IPS DF 6.9 (cell line): ENCODE measurements around the gene CLDN6.

Source experiments
- DNase-seq: peaks from one replicate; pipeline ENCODE4 v3.0.0-alpha.2; 2013; ENCODE audit warnings: low read depth, low spot score
- H3K27ac ChIP-seq: one replicate; pipeline ENCODE4 v1.5.1; 2013; ENCODE audit warnings: low read length, control low read depth
- H3K27me3 ChIP-seq: 2 replicates; pipeline ENCODE4 v1.6.1; 2013; ENCODE audit warnings: mild to moderate bottlenecking, low read length; ENCODE audit not compliant: control insufficient read depth, insufficient read depth
- H3K36me3 ChIP-seq: 2 replicates; pipeline ENCODE4 v1.6.1; 2013; ENCODE audit warnings: low read length; ENCODE audit not compliant: control insufficient read depth, insufficient read depth
- H3K4me1 ChIP-seq: 2 replicates; pipeline ENCODE4 v1.6.1; 2013; ENCODE audit warnings: low read length; ENCODE audit not compliant: control insufficient read depth, insufficient read depth
- H3K4me3 ChIP-seq: 2 replicates; pipeline ENCODE4 v1.5.1; 2013; ENCODE audit warnings: mild to moderate bottlenecking, low read length
- H3K9me3 ChIP-seq: 2 replicates; pipeline ENCODE4 v1.6.1; 2013; ENCODE audit warnings: low read length, inconsistent platforms; ENCODE audit not compliant: control insufficient read depth, insufficient read depth
- WGBS: extraction: QIAGEN DNeasy Blood & Tissue Kit; methylation state at CpG from one replicate; pipeline ENCODE4 v1.1.7; 2013; ENCODE audit warnings: mixed read lengths, missing lambda C conversion rate; ENCODE audit not compliant: insufficient read length, insufficient coverage; 5-methylcytosine and 5-hydroxymethylcytosine counted together

CLDN6 gene

DNA sequence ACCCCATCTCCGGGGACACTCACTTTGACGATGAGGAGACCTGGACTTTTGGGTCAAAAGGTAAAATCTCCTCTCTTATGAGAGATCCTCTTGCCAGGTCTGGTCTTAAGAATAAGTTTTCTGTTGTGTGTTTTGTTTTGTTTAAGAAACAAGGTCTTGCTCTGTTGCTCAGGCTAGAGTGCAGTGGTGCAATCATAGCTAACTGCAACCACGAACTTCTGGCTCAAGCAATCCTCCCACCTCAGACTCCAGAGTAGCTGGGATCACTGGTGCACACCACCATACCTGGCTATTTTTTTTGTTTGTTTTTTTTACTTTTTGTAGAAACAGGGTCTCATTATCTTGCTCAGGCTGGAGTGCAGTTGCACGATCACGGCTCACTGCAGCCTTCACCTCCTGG is 32.5 kb upstream of the CLDN6 start:
- Histone ChIP-seq H3K4me1 (no peaks in the 10 kb centered on the region), H3K4me3 (no peak overlapping the region), H3K36me3 (0 out of 2 replicates have a peak, but pooled peaks cover 3% of the 10 kb centered on the region), H3K27me3 (no peaks in the 10 kb centered on the region), H3K9me3 (no peaks in the 10 kb centered on the region), H3K27ac (no peak overlapping the region)
- no peak for DNase-seq
- no CpG with 5 or more reads among the region's 5 CpGs for WGBS

DNA sequence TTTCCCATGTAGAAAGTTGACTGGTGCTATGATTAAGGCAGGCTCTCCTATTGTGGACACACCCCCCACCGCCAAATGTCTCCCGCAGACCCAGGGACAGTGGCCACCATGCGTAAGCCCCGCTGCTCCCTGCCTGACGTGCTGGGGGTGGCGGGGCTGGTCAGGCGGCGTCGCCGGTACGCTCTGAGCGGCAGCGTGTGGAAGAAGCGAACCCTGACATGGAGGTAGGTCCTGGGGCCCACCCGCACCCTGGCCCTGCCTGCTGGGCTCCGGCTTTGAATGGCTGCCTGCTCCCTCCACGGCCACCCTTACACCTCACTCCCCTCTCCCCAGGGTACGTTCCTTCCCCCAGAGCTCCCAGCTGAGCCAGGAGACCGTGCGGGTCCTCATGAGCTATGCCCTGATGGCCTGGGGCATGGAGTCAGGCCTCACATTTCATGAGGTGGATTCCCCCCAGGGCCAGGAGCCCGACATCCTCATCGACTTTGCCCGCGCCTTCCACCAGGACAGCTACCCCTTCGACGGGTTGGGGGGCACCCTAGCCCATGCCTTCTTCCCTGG is 32.0 kb upstream of the CLDN6 start:
- Histone ChIP-seq H3K36me3 (0 out of 2 replicates have a peak, but pooled peaks cover 3% of the 10 kb centered on the region), H3K4me1 (no peaks in the 10 kb centered on the region), H3K9me3 (no peaks in the 10 kb centered on the region), H3K27me3 (no peaks in the 10 kb centered on the region), H3K27ac (no peak overlapping the region), H3K4me3 (no peak overlapping the region)
- DNase-seq, result no peak
- no CpG with 5 or more reads among the region's 26 CpGs for WGBS

DNA sequence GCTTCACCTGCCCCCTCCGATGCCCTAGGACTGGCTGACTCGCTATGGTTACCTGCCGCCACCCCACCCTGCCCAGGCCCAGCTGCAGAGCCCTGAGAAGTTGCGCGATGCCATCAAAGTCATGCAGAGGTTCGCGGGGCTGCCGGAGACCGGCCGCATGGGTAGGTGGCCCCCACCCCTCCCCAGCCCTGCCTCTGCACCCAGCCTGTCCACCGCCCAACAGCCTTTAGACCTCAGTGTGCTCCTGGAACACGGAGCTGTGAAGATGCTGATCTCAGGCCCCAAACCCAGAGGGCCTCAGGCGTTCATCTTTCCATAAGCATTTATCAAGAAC is 29.4 kb upstream of the CLDN6 start:
- Histone ChIP-seq H3K27me3 (no peaks in the 10 kb centered on the region), H3K9me3 (no peaks in the 10 kb centered on the region), H3K4me3 (peak overlapping the region; percentile 60; the same call in 1 of the 2 replicates), H3K36me3 (0 out of 2 replicates have a peak, but pooled peaks cover 3% of the 10 kb centered on the region), H3K4me1 (peaks cover 1% of the 10 kb centered on the region; the same call in 1 of the 2 replicates), H3K27ac (no peak overlapping the region)
- DNase-seq, result no peak
- no CpG with 5 or more reads among the region's 13 CpGs for WGBS

DNA sequence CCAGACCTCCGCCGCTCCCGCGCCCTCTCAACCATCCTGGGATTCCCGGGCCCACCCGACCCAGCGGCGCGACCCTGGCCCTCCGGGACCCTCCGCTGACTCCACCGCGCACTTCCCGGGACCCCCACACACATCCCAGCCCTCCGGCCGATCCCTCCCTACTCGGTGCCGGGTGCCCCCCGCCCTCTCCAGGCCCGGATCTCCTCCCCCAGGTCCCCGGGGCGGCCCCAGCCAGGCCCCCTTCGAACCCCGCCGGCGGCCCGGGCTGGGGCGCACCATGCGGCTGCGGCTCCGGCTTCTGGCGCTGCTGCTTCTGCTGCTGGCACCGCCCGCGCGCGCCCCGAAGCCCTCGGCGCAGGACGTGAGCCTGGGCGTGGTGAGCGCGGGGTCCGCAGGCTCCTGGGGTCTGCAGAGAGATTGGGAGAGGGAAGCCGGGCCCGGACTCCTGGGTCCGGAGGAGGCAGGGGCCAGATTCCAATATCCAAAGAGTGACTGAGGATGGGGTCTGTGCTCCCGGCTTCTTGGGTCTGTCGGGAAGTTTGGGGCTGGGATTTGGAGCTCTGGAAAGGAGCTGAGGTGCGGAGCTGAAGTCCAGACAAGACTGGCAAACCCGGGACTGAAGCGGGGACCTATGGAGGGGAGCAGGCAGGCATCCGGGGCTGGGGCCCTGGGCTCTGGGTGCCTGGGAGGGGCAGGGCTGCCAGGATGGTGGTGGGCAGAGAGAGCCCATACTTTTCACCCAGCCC is 28.8 kb upstream of the CLDN6 start:
- no peaks in the 10 kb centered on the region for H3K27me3 ChIP-seq
- H3K4me1 ChIP-seq, result peaks cover 1% of the 10 kb centered on the region; the same call in 1 of the 2 replicates
- DNase-seq, result no peak
- H3K36me3 ChIP-seq, result 0 out of 2 replicates have a peak, but pooled peaks cover 3% of the 10 kb centered on the region
- no peak overlapping the region for H3K27ac ChIP-seq
- no peaks in the 10 kb centered on the region for H3K9me3 ChIP-seq
- peak overlapping the region; percentile 60 for H3K4me3 ChIP-seq
- no CpG with 5 or more reads among the region's 54 CpGs for WGBS

DNA sequence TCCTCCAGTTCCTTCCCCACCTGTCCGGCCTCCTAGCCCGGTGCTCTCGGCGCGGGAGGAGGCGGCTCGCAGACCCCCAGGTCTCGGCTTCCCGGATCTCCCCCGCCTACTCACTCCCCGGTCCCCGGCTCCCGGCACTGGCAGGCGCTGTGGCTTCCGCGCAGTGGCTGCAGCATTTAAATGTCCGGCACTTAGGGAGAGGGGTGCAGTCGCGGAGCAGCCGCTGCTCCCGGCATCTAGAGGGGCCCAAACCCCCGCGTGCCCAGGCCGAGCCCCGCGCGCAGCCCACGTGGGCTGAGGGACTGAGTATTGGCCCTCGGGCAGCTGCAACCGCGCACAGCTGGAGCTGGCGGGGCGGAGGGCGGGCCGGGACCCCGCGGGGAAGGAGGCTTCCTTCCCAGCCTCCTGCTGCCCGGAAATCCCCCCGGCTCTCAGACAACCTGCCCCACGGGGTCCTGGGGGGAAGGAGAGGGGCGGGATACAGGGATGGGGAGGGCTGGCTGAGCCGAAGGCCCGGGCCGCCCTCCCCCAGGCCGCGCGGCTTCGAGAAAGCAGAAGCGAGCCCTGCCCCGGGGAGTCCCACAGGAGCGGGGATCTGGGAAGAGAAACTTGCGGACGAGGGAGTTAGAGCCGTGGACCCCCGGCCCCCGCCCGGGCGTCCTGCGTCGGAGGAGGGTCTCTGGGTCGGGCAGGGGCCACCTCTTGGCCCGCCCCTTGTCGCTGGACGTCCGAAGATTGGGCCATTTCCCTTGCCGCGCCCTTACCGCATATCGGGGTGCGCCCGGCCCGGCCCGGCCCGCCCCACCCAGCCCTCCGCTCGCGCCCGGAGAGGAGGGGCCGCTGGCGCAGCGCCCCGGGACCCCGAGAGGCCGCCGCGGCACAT is 28.0 kb upstream of the CLDN6 start, which contains the start of gene MMP25:
Gene MMP25 (plus strand): TSS at position 804 of the 883 bp plus-strand sequence. CDS start 357 bp downstream, outside the sequence.
- Histone ChIP-seq H3K27me3 (no peaks in the 10 kb centered on the region), H3K9me3 (no peaks in the 10 kb centered on the region), H3K36me3 (0 out of 2 replicates have a peak, but pooled peaks cover 3% of the 10 kb centered on the region), H3K27ac (no peak within 1 kb of the TSS), H3K4me3 (peak within 1 kb of the TSS; percentile 60), H3K4me1 (peaks cover 1% of the 10 kb centered on the region; the same call in 1 of the 2 replicates)
- DNase-seq, result no peak
- WGBS, result no CpG with 5 or more reads among the region's 86 CpGs

DNA sequence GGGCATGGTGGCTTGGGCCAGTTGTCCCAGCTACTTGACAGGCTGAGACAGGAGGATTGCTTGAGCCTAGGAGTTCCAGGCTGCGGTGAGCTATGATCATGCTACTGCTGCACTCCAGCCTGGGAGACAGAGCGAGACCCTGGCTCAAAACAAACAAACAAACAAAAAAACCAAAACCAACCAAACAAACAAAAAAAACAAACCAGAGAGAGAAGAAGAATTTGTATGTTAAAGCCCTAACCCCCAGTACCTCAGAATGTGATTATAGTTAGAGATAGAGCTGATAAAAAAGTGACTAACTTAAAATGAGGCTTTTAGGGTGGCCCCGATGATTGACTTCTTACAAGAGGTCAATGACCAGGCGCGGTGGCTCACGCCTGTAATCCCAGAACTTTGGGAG is 26.7 kb upstream of the CLDN6 start:
- Histone ChIP-seq H3K9me3 (no peaks in the 10 kb centered on the region), H3K27ac (no peak overlapping the region), H3K36me3 (no peaks in the 10 kb centered on the region), H3K4me1 (peaks cover 1% of the 10 kb centered on the region; the same call in 1 of the 2 replicates), H3K4me3 (no peak overlapping the region), H3K27me3 (no peaks in the 10 kb centered on the region)
- no peak for DNase-seq
- no CpG with 5 or more reads among the region's 6 CpGs for WGBS

DNA sequence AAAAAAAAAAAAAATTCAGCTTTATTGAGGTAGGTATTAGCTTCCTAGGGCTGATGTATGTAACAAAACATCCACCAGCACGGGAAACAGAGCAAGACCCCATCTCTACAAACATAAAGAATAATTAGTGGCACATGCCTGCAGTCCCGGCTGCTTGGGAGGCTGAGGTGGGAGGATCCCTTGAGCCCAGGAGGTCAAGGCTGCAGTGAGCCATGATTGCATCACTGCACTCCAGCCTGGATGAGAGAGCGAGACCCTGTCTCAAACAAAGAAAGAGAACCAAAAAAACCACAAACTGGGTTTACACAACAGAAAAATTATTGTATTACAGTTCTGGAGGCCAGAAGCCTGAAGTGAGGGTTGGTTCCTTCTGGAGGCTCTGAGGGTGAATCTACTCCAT is 24.4 kb upstream of the CLDN6 start:
- H3K4me1 ChIP-seq, result peaks cover 4% of the 10 kb centered on the region
- H3K9me3 ChIP-seq, result no peaks in the 10 kb centered on the region
- DNase-seq, result no peak
- H3K27ac ChIP-seq, result no peak overlapping the region
- H3K27me3 ChIP-seq, result no peaks in the 10 kb centered on the region
- no peak overlapping the region for H3K4me3 ChIP-seq
- no peaks in the 10 kb centered on the region for H3K36me3 ChIP-seq
- no CpG with 5 or more reads among the region's 3 CpGs for WGBS

DNA sequence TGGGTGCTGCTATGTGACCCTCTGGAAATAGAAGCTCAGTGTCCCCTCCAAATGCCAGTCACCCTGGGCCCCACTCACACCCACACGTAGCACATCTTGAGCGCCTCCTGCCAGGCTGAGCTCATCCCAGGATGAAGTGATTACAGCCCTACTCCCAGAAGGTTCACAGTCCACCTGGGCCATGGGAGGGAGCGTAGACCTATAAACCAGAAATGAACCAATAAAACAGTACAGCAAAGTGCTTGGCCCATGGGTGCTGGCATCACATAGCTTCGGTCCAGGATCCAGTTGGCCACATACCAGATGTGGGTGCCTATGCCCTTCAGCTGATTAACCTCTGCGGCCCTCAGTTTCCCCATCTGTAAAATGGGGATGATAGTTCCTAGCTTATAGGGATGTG is 20.9 kb upstream of the CLDN6 start:
- no peak for DNase-seq
- no peak overlapping the region for H3K4me3 ChIP-seq
- no CpG with 5 or more reads among the region's 5 CpGs for WGBS

DNA sequence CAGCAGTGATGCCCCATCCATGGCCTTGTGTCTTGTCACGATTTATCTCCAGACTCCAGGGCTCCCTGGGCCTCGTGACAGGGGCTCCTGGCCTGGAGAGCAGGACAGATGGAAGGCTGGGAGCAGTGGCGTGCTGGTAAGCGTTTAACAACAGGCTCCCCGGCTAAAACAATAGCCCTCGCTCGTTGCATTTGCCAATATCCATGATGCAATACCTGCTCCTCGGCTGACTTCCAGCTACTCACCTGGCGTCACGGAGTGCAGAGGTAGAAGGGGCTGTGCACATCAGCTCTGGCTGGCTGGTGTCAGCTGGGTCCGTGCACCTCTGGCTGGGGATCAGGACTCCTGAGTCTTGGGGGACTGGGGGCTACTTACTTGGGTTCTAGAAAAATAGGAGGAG is 20.3 kb upstream of the CLDN6 start:
- no CpG with 5 or more reads among the region's 11 CpGs for WGBS
- DNase-seq, result no peak
- no peaks in the 10 kb centered on the region for H3K9me3 ChIP-seq
- no peak overlapping the region for H3K4me3 ChIP-seq
- peaks cover 2% of the 10 kb centered on the region; the same call in 1 of the 2 replicates for H3K4me1 ChIP-seq
- H3K27me3 ChIP-seq, result no peaks in the 10 kb centered on the region
- no peak overlapping the region for H3K27ac ChIP-seq
- H3K36me3 ChIP-seq, result no peaks in the 10 kb centered on the region

More for the DNA sequence above, 20.9 kb upstream of the CLDN6 start:
- Histone ChIP-seq H3K4me1 (peaks cover 2% of the 10 kb centered on the region; the same call in 1 of the 2 replicates), H3K27me3 (no peaks in the 10 kb centered on the region), H3K9me3 (no peaks in the 10 kb centered on the region), H3K36me3 (no peaks in the 10 kb centered on the region), H3K27ac (no peak overlapping the region)

DNA sequence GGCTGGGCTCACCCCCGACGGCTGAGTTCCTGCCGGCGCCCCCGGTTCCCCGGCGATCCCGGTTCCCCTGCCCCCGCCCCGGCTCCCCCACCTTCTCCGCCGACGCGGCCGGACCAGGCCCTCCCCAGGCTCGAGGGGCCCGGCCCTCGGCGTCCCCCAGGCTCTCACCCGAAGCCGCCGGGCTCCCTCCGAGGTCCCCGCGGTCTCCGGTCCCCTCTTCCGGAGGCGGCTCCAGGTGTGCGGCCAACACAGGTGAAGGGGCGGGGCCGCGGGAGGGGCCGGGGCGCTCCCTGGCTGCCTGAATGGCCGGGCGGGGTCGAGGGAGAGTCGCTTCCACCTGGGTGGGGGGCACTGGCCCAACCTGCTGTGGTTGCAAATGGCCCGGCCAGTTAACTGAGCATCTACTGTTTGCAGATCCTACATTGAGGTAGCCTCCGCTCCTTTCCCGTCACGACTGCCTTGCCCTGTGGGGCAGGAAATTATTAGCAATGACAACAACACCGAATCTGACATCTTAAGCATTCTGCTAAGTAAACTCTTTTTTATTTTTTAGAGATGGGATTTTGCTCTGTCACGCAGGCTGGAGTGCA is 18.8 kb upstream of the CLDN6 start, which contains the start of gene BICDL2:
Gene BICDL2 (minus strand): TSS at position 219 of the 590 bp plus-strand sequence. CDS start 1,448 bp downstream, outside the sequence.
- H3K27me3 ChIP-seq, result no peaks in the 10 kb centered on the region
- no peak for DNase-seq
- H3K4me3 ChIP-seq, result peak within 1 kb of the TSS; percentile 60; the same call in 1 of the 2 replicates
- no peaks in the 10 kb centered on the region for H3K36me3 ChIP-seq
- WGBS, result no CpG with 5 or more reads among the region's 44 CpGs
- H3K4me1 ChIP-seq, result peaks cover 2% of the 10 kb centered on the region; the same call in 1 of the 2 replicates
- no peak within 1 kb of the TSS for H3K27ac ChIP-seq
- H3K9me3 ChIP-seq, result no peaks in the 10 kb centered on the region
